HG03442 (cell line): ENCODE measurements around the gene DMRT3.
A peak's percentile ranks its signal among the peaks of the same experiment; 100 is the strongest.
"Not testable (repeated sequence)": the region's sequence is repeated elsewhere in the genome, so short reads cannot be mapped to it uniquely, and the experiment has no call there.

Experiments used
- ATAC-seq: cut with Tn5 transposase; IDR thresholded peaks from one replicate; pipeline ENCODE4 v1.9.1; 2021; ENCODE audit warnings: mild to moderate bottlenecking, moderate library complexity; ENCODE audit not compliant: unreplicated experiment

The DMRT3 gene

DNA sequence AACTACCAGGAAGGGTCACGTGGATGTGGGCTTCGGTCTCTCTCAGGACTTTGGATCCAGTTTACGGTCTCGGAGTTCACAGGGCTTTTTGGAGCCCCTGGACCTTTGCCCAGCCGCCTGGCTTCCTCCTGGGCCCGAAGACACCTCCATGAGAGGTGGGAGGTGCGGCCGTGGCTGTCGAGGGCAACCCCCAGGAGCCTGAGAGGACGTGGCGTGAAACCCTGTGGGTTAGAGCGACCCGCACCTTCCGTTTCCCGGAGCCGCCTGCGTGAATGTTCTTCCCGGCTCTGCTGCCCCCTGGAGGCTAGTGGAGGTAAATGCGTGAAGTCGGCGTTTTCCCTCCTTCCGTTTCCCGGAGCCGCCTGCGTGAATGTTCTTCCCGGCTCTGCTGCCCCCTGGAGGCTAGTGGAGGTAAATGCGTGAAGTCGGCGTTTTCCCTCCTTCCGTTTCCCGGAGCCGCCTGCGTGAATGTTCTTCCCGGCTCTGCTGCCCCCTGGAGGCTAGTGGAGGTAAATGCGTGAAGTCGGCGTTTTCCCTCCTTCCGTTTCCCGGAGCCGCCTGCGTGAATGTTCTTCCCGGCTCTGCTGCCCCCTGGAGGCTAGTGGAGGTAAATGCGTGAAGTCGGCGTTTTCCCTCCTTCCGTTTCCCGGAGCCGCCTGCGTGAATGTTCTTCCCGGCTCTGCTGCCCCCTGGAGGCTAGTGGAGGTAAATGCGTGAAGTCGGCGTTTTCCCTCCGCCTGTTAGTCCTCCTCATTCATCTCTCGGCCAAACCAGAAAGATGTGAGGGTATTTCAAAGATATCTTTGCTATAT, 22.1 kb downstream of the DMRT3 start:
- not testable (repeated sequence) for ATAC-seq

DNA sequence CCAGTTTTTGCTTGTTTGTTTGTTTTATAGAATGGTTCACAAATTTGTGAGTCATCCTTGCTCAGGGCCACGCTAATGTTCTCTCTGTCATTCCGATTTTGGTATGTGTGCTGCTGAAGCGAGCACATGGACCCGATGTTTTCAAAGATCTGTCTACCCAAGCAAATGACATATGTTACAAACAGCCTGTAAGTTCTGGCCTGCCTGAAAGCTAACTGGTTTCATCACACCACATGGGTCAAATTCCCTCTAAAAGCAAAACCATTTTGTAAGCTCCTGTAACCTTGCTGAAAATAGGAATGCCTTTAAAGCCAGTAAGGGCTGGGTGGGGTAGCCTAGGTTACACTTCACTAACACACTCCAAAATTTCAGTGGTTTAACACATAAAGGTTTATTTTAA, 25.4 kb downstream of the DMRT3 start:
- ATAC-seq: no peak

DNA sequence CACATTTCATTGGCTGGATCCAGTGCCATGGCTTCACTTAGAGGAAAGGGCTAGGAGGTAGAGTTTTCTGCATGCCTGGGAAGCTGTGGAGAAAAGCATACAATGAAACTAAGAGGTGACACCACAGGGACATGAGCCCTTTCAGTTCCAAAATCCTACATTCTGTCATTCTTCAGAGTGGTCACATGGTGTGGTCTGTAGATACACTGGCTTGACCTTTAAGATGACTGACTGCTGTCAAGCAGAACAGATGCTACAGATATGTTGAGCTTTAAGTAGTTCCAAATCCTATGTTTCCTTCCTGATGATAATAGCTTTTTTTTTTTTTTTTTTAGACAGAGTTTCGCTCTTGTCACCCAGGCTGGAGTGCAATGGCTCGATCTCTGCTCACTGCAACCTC, 26.2 kb downstream of the DMRT3 start:
- no peak for ATAC-seq

DNA sequence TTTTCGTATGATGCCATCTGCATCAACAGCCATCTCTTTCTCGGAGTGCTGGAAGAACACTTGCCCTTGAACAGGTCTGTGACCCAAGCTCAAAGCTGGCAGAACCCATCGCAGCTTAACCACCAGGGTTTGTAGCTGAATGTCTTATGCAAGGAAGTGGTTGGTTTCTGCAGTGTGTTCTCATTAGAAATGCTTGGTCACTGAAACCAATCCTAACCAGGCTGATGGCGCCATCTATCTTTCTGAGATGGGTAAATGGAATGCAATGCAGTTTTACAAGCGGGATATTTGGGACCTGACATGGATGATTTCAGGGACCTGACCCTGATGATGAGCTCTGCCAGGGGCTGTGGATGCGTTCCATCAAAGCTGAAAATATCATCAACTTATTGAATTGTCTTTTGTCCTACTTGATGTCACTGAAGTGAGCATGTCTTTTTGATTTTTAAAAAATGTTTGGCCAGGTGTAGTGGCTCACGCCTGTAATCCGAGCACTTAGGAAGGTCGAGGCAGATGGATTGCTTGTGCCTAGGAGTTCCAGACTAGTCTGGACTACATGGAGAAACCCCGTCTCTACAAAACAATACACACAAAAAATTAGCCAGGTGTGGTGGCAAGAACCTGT, 28.7 kb downstream of the DMRT3 start:
- ATAC-seq: no peak

DNA sequence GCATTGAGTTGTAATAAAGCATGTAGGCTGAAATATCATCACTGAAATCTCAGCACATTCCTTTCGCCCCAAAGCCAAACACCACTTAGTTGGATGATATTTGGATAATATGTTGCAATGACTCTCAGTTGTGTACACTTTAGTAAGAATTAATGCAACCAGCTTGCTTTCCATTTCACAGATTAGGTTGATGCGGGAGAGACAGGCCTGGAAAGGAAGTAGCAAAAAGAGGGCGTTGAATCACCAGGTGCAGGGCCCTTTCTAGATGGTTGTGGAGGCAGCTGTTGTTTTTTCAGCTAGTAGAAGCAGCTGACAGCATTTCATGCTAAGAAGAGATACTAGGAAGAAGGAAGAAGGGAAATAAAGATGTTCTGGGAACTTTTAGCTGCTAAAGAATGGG, 30.9 kb downstream of the DMRT3 start:
- no peak for ATAC-seq

DNA sequence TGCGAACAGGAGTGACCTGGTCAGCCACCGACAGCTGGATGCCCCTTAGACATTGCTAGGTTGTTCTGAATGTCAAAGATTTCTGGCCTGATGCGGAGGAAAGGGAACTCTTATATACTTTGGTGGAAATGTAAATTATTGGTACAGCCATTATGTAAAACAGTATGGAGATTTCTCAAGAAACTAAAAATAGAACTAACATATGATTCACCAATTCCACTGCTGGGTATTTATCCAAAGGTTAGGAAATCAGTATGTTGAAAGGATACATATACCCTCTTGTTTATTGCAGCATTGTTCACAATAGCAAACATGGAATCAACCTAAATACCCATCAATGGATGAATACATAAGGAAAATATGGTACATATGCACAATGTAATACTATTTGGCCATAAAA, 31.8 kb downstream of the DMRT3 start:
- ATAC-seq: no peak

DNA sequence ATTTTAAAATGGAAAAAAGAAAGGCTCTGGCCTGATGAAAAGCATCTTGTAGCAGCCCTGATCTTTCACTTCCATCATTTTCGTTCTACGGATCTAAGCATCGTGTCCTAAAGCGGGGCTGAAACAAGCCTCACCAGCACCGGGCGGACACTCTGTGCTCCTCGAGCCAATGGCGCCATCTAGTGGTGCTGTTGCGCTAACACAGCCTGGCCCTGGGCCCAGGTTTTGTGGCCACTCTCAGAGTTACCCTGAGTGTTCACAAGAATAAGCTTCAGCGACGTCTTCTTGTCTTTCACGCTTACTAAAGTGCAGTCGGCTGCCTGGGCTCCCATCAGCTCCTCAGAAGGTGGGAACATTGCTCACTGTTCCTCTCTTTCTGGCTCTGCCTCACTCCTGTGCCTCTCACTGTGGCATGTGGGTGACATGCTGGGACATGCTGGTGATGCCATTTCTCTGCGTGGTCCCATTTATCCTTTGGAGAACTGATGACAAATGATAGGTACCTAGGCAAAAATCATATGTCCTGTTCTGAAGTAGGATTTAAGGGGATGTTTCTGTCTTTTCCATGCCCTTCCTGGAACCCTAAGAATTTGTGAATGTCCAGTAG, 32.7 kb downstream of the DMRT3 start:
- ATAC-seq: peak; percentile 96

DNA sequence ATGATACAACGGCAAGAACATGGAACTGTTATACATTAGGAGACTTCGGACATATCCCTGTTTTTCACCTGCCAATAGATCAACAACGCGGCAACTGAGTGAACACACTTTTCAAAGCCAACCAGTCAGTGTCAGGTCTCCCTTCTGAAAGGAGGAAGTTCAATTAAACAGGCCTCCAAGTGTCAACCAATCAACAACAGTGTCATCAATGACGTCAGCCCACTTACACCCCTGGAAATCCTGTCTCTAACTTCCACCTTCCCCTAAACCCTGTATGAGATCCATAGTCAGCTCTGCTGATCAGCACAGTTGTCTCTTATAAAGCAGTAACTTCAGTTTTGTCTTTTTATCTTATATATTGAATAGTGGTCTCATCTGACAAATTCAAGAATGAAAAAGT, 36.6 kb downstream of the DMRT3 start:
- no peak for ATAC-seq

DNA sequence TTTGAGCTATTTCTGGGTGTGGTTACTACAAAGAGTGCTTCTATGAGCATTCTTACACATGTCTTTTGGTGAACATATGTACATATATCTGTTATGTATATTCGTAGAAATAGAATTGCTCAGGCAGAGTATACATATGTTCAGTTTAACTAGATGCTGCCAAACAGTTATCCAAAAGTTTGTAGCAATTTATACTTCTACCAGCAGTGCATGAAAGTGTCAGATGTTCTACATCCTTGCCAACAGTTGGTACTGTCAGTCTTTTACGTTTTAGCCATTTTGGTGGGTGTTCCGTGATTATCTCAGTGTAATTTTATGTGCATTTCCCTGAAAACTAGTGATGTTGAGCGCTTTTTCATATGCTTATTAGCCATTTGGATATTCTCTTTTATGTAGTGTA, 37.8 kb downstream of the DMRT3 start:
- ATAC-seq: no peak

DNA sequence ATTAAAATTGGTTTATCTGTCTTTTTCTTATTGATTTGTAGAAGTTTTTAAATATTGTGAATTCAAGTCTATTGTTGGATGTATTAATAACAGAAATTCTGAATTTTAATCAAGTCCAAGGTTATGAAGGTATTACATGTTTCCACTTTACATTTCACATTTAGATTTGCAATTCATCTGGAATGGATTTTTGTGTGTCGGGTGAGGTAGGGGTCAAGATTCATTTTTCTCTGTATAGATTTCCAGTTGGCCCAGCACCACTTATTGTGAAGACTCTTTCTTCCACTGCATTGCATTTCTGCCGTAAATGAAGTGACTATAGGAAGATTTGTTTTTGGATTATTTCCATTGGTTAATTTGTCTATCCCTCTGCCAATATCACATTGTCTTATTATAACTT, 38.2 kb downstream of the DMRT3 start:
- no peak for ATAC-seq

DNA sequence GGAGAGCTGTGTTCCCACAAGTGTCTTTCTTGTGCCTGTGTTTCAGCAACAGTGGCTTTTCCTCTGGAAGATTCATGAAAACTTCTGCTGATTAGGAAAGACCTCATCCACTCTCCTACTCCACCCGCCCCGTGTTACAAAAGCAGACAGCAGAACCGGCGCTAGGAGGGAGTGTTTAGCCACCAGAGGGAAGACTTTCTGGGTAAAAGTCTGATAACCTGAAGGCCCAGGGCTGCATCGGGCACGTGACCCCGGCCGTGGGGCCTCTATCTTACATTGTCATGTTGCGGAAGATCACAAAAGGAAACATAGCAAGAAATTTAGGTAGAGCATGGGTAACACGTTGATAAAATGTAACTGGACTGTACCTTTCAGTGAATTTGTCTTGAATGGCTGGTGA, 41.7 kb downstream of the DMRT3 start:
- no peak for ATAC-seq

DNA sequence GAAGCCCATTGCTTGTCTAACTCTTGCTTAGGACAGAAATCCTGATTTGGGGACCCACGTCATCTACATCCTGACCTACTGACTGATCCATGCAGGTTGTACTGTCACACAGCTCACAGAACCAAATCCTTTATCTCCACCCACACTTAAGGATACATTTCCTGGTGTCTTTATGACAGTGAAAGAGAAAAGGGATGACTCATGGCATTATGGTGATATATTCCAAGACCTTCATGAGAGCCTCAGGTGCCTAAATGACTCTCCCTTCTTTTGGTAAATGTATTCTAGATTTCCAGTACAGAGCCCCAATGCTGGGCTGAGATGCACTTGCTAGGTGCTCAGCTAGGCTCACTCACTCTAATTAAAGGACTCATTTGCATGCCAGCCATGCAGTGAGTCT, 47.7 kb downstream of the DMRT3 start:
- ATAC-seq: no peak

DNA sequence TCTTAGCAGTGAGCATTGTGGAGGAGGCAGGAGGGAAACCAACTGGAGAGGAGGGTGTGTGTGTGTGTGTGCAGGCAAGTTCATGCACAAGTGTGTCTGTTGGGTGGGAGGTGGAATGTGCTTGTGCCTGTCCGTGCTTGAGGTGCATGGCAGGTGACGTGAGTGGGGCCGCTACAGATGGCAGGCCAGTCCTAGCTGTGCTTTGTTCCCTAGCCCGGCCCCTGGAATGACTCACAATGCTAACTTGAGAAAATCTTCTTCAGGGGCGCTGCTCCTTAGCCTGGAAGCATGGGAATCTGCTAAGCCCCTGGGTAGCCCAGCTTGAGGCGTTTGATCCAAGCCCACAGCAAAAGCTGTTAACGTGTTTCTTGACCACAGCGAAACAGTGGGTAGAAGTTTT, 48.7 kb downstream of the DMRT3 start:
- ATAC-seq: no peak

DNA sequence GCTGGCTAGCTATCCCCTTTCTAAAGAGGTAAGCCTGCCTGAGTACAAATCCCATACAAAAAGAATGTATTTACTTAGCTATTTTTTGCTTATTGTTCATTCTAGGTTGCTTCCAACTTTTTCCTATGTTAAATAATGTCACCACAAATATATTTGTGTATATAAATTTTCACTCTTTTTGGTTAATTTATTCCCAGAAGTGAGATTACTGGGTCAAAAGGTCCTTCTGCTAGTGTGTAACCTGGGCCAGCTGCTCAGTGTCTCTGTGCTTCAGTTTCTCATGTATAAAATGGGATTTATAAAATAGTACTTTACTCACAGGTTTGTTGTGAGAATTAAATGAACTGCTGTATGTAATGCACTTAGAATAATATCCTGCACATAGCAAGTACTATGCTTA, 49.8 kb downstream of the DMRT3 start:
- ATAC-seq: no peak

DNA sequence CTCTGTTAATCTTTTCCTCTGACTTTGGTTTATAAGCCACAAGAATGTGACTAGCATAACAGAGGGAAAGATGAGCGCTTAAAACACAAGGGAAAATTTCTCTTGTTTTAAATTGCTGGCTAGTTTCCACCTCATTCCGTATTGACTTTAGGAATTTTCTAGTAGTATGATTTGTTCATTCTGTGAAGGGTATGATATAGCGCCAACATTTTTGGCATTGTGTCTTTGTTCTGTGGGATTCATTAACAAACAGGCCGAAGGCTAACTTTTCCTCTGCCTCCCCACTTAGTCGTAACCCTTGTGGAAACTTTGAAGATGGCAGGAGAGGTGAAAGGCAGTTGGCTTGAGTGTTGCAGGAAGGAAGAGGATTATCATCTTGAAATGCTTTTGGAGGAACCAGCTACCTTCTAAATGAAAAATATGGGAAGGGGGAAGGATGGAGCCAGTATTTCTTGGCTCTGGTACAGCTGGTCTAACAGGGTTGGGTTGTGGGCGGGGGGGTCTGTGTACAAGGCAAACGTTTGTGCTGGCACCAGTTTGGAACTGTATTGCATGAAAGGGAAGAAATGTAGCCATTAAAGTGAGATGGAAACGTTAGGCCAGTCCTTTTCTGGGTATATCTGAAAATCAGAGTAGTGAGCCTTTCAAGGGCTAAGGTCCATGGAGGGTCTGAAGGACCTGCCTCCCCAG, 52.2 kb downstream of the DMRT3 start:
- ATAC-seq: no peak

DNA sequence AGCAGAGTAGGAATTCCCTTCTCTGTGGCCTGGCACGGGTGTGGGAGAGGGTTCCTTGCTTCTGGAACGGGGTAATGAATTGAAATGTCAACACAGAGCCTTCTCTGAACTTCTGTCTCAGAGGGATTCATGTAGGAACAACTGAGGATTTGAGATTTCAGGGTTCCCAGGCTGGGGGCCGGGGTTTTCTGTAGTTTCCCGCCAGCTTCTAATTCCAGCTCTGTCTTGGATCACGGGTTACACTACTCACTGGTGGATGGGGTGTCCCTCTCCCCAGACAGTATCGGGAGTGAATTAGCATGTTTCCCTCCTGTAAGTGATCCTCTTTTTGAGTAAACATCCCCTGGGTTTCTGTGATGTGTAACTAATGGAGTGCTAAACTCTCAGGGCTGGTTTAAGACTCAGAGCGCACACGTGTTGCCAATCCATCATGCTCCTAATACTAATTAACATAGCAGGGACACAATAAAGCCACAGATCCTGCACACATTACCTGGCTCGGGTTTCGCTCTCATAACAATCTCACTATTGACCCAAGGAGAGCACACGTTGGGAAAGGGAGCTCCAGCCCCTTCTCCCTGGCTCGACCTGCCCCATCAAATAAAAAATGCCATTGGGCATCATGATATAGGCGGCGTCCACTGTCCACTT, 55.6 kb downstream of the DMRT3 start:
- no peak for ATAC-seq

DNA sequence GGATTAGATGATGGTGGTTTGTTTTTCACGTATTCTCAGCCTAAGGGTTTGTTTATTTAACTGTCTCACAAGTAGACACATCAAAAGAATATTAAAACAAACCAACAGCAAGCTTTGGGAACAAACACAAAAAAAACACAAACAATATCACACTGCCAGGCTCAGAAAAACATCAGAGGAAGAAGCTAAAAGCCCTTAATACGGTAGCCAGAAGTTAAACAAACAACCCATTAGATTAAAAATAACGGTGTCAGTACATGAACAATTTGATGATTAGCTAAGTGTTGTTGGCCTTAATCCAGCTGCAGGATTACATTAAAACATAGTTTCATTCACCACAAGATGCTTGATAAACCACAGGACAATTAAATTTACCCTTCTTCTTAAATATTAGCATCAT, 57.8 kb downstream of the DMRT3 start:
- ATAC-seq: no peak

DNA sequence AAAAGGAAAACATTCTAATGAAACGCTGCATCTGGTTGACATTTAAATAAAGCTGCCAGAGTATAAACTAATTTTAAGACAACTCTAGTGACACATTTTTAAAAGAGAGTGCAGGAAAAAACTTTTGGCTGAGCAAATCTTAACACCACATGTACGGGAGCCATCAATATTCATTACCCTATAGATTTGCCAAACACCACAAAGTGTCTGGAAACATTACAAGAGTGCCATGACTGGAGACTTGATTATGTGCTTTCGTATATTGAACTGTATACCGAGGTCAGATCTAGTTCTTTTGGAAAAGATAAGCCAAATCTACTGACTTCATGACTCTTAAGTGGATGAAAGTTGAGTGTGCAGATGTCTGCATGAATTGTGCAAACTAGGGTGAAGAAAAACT, 63.1 kb downstream of the DMRT3 start:
- no peak for ATAC-seq
